ENCODE results near the gene LMBR1. TPM values are rescaled to one million over a fixed set of nuclear protein-coding genes. Genes with fewer than 3 reads are reported as not detected.
"Not testable (repeated sequence)": the region's sequence is repeated elsewhere in the genome, so short reads cannot be mapped to it uniquely, and the experiment has no call there.

LMBR1 gene
- total RNA-seq, 1 donor from 2014 or later: 100 TPM

DNA sequence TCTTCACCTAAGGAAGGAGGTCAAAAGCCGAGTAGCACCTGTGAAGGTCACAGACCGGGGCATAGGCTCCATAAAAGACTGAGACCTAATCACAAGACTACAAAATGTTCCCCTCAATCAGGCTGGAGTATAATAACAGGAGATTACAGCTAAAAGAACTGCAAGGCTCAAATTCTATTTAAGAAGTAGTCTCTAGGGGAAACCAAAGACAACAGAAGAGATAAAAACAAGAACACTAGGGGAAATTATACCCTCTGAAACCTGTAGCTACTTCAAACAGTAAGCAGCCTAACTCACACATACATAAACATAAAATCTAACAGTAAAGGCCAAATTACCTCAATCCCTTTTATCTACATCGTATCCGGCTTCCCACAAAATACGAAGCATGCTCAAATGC is 38.3 kb downstream of the LMBR1 start:
- DNase-seq (ENCODE audit: low read depth, low spot score): no peak

DNA sequence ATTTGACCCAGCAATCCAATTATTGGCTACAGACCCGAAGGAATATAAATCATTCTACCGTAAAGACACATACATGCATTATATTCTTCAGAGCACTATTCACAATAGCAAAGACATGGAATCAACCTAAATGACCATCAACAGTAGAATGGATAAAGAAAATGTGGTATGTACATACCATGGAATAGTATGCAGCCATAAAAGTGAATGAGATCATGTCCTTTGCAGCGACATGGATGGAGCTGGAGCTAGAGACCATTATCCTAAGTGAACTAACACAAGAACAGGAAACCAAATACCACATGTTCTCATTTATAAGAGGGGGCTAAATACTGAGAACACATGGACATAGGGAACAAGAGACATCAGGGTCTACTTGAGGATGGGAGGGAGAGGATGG is 44.0 kb downstream of the LMBR1 start:
- DNase-seq (ENCODE audit: low read depth, low spot score): no peak

DNA sequence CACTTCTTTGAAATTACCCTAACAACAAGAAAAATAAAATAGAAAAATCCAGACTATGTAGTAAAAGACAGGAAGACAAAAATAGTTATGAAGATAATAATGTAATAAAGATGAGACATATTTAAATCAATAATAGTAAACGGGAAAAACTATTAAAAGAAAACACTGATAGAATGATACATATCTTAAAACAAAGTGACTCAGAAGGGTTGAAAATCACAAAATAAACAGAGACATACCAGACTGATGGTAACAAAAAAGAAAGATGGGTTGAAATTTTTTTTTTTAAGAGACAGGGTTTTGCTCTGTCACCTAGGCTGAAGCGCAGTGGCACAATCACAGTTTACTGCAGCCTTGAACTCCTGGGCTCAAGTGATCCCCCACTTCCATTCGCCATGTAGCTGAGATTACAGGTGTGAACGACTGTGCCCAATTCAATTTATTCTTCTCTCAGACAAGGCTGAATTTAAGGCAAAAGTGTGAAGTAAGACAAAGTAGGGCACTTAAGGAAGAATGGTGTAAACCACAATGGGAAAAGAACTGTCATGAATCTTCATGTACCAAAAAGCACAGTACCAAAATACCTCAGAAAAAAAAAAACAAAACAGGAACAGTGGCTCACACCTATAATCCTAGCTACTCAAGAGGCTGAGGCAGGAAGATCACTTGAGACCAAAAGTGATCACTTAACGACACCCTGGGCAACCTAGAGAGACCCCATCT is 47.4 kb downstream of the LMBR1 start:
- no peak for DNase-seq (ENCODE audit: low read depth, low spot score)

- DNase-seq (ENCODE audit: low read depth, low spot score): not testable (repeated sequence)
Observed at GRCh38 chr7:156843582-156843981, 49.4 kb downstream of the LMBR1 start.

- DNase-seq (ENCODE audit: low read depth, low spot score): no peak
Observed at GRCh38 chr7:156843157-156843556, 49.8 kb downstream of the LMBR1 start.

DNA sequence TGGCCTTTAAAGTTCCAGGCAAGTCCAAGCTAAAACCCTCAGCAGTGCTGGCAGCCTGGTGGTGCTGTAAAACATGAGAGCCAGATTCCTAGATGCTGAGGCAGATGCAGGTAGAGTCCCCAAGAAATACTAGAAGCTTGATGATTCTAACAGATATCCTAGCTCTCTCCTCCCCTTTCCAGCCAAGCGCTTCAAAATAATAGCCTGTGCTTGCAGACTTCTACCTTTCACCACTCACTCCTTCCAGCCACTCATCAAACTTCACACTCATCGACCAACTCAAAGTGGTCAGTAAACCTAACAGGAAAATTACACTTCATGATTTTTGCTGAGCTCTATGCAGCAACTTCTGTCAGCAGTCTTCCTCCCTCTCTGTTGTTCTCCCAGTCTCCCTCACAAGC is 50.2 kb downstream of the LMBR1 start:
- no peak for DNase-seq (ENCODE audit: low read depth, low spot score)

GRCh38 chr7:156842317-156842716 is 50.7 kb downstream of the LMBR1 start:
- DNase-seq (ENCODE audit: low read depth, low spot score): no peak

DNA sequence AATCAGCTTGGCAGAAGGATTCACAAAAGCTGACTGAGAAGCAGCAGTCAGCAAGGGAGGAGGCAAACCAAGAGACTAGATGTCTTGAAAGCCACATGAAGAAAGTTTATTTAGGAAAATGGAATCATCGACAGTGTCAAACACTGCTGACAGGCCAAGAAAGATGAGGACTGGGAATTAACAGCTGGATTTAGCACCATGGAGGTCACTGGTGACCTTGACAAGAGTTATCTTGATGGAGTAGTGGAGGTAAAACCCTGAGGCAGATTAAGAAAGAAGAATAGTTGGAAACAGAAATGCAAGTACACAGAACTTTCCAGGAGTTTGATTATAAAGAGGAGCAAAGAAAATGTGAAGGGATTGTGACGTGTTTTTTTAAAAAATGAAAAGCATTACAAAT is 51.5 kb downstream of the LMBR1 start:
- no peak for DNase-seq (ENCODE audit: low read depth, low spot score)

- no peak for DNase-seq (ENCODE audit: low read depth, low spot score)
Observed at GRCh38 chr7:156840134-156840533, 52.8 kb downstream of the LMBR1 start.

DNA sequence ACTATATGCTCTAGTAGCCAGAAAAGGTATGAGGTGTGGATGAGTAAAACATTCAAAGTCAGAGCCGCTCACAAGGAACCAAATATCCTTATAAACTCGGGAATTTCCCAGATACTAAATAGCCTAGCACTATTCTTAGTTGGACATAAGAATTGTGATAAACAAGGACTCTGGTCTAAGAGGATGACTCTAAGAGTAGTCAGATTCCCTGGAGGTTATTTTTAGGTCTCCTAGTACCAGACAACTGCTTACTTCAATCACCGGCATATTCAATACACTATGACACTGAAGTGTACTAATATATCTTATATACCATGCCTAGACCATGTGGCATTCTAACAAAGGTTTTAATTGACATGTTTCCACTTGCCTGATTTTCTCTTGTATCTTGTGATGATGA is 56.5 kb downstream of the LMBR1 start:
- DNase-seq (ENCODE audit: low read depth, low spot score): no peak

GRCh38 chr7:156834462-156834861 is 58.5 kb downstream of the LMBR1 start:
- DNase-seq (ENCODE audit: low read depth, low spot score): no peak

DNA sequence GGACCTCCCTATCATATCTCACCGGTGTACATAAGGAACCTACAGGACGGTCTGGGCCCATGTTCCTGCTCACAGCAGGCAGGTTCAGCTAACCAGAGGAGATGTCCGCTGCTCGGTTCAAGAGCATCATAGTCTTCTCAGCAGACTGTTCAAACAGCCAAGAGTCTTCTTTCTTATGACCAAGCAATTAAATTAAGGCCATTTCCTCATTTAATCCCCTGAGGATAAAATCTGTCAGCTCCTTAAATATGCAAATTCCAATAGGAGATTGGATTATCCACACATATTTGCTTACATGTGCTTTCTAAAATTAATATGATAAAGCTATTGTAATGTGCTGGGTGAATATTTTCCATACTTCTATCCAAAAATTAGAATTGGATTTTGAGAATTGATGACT is 59.7 kb downstream of the LMBR1 start:
- no peak for DNase-seq (ENCODE audit: low read depth, low spot score)

GRCh38 chr7:156832195-156832877 is 60.6 kb downstream of the LMBR1 start:
- no peak for DNase-seq (ENCODE audit: low read depth, low spot score)

DNA sequence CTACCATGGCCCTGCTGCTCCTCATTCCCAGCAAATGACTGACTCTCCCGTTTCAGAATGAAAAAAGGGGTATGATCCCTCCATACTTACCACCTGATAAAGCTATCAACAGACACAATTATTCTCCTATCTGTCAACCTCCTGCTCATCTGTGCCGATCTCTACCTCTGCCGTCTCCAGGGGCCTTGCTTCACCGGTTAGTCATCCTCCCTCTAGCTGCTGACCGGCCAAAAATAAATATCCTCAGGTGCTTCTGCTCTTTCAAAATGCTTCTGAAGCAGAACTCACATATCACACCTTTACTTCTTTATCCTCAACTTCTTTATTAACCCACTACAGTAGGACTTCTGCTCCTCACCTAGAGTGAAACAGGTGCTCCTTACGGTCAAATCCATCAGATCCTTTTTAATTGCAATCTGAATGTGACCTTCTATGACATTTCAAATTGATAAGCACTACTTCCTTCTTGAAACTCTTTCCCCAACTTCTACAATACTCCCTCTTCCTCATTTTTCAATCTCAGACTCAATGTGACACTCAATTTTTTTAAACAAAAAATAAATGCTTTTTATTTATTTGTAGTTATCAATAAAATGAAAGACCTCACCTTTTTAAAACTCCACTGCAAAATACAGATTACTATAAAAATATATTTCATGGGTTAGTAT is 63.2 kb downstream of the LMBR1 start:
- no peak for DNase-seq (ENCODE audit: low read depth, low spot score)

GRCh38 chr7:156827587-156828203 is 65.3 kb downstream of the LMBR1 start:
- DNase-seq (ENCODE audit: low read depth, low spot score): no peak

DNA sequence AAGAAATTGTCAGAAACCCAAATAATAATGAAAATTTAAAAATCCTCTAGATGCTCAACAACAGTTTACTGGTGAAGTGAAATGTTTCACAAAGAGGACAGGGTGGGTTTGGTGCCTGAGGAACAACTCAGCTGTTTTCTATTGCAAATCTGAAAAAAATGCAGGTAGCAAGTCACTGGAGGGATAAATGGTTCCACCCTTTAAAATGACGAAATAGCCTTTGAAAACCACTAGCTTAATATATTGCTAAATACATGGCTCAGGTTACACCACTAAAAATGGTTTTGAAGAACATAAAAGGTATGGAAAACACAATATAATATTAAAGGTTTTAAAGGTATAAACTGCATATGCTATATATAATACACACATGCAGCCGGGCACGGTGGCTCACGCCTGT is 69.5 kb downstream of the LMBR1 start:
- no peak for DNase-seq (ENCODE audit: low read depth, low spot score)

DNA sequence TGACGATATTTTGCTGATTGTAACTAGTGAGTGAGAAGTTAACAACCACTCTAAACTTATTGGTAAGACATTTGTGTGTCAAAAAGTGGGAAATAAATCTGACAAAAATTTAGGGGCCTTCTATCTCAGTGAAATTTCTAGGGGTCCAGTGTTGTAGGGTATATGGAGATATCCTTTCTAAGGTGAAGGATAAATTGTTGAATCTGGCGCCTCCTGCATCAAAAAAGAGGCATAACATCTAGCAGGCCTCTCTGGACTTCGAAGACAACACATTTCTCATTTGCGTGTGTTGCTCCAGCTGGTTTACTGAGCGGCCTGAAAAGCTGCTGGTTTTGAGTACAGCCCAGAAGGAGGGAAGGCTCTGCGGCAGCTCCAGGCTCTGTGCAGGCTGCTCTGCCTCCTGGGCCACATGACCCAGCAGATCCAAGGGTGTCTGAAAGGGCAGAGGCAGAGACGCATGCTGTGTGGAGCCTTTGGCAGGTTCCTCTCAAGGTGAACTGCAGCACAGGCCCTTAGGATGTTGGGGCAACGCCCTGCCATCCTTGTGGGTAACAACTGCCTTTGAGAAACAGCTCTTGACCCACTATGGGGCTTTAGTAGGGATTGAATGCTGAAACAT is 72.4 kb downstream of the LMBR1 start:
- DNase-seq (ENCODE audit: low read depth, low spot score): no peak

DNA sequence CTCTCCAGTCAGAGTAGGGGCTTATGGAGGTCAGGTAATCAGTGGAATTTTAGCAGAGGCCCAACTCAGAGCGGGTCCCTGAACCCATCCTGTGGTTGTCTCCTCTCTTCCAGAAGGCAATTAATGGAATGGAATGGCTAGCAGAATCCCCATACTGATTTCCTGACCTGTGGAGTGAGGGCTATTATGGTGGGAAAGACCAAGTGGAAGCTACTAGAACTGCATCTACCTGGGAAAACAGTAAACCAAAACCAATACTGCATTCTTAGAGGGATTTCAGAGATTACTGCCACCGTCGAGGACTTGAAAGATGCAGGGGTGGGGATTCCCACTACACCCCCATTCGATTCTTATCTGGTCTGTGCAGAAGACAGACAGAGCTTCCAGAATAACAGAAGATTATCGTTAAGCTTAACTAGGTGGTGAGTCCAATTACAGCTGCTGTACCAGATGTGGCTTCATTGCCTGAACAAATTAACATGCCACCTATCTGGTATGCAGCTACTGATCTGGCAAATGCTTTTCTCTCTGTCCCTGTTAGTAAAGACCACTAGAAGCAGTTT is 73.2 kb downstream of the LMBR1 start:
- no peak for DNase-seq (ENCODE audit: low read depth, low spot score)

- no peak for DNase-seq (ENCODE audit: low read depth, low spot score)
Observed at GRCh38 chr7:156818133-156818532, 74.8 kb downstream of the LMBR1 start.

DNA sequence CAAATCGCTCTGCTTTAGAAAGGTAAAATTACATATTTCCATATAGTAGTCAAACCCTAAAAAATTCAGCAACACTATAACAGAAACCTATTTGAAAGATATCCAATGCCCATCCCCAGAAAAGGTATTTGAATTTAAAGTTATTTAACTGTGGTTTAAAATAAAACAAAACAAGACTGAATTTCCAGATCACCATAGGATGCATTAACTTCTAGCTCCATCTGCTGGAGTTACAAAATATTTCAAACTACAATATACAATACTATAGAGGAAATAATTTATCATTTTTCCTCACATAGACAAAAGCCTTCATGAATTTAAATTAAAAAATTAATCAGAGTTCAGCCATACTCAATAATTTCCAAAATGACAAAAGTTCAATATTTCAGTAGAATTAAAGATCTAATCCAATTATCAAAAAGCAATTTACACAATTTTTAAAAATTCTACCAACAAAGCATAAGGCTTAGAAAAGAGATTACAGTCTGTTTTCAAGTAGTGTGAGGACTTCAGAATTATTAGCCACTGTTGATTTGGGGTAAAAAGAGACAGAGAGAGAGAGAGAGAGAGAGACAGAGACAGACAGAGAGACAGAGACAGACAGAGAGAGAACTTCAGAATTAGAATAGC is 75.9 kb downstream of the LMBR1 start:
- DNase-seq (ENCODE audit: low read depth, low spot score): no peak

- DNase-seq (ENCODE audit: low read depth, low spot score): no peak
Observed at GRCh38 chr7:156811706-156812105, 81.3 kb downstream of the LMBR1 start.
